Duodenal mucosa (tissue), 2 donors: ENCODE data around the gene STX3.

Experiments
- H3K27ac ChIP-seq: one replicate; pipeline ENCODE4 v1.7.0; 2013; ENCODE audit warnings: low read depth, low read length
- H3K27me3 ChIP-seq, 2 donors: one replicate each; pipeline ENCODE4 v1.7.0; 2013; ENCODE audit warnings: low read length in 2 of 2, control low read depth in 1 of 2; ENCODE audit not compliant: insufficient read depth in 2 of 2, control insufficient read depth in 1 of 2
- H3K36me3 ChIP-seq, 2 donors: one replicate each; pipeline ENCODE4 v1.7.0; 2013; ENCODE audit warnings: low read length in 2 of 2, control low read depth in 1 of 2; ENCODE audit not compliant: insufficient read depth in 2 of 2, control insufficient read depth in 1 of 2
- H3K4me1 ChIP-seq, 2 donors: one replicate each; pipeline ENCODE4 v1.7.0; 2013; ENCODE audit warnings: low read length in 2 of 2, control low read depth in 1 of 2; ENCODE audit not compliant: insufficient read depth in 2 of 2, control insufficient read depth in 1 of 2
- H3K4me3 ChIP-seq, 2 donors: one replicate each; pipeline ENCODE4 v1.7.0; 2013; ENCODE audit warnings: low read length in 2 of 2, low read depth in 1 of 2
- H3K9ac ChIP-seq, 2 donors: one replicate each; pipeline ENCODE4 v1.7.0; 2013; ENCODE audit warnings: low read length in 2 of 2, low read depth in 1 of 2
- H3K9me3 ChIP-seq, 2 donors: one replicate each; pipeline ENCODE4 v1.7.0; 2013; ENCODE audit warnings: low read length in 2 of 2, control low read depth in 1 of 2; ENCODE audit not compliant: control insufficient read depth in 1 of 2

The STX3 gene

DNA sequence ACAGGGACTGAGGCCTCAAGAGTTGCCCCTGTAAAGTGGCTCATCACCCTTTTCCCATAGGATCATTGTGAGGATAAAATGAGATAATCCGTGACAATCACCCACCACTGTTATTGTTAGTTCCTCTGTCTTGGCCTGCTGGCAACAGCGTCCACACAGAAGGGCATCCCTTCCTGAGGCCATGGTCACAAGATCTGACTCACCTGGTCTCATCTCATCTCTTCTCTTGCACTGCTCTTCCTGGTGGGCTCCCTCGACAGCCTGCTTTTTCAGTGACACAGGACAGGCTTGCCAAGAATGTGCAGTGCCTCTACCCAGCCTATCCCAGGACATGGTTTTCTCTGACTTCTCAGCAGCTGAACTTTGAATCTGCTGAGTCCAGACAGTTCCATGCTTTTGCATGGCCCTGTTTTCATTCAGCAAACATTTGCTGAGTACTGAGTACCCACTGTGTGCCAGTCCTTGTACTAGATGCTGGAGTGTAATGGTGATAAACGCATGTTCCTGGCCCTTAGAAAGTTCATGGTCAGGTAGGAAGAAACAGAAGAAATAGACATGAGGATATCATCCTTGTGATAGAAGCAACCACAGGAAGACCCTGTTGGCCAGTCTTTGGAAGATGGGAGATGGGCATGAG lies 3.3 kb downstream of the STX3 start:
- H3K27me3 ChIP-seq = no peaks in the 10 kb centered on the region
- H3K9ac ChIP-seq = no peak overlapping the region
- H3K4me1 ChIP-seq = peaks cover 33 to 52% of the 10 kb centered on the region in 2 donors
- H3K36me3 ChIP-seq = peaks cover 7 to 15% of the 10 kb centered on the region in 2 donors
- H3K27ac ChIP-seq = no peak overlapping the region
- H3K4me3 ChIP-seq = no peak overlapping the region
- H3K9me3 ChIP-seq = no peaks in the 10 kb centered on the region

DNA sequence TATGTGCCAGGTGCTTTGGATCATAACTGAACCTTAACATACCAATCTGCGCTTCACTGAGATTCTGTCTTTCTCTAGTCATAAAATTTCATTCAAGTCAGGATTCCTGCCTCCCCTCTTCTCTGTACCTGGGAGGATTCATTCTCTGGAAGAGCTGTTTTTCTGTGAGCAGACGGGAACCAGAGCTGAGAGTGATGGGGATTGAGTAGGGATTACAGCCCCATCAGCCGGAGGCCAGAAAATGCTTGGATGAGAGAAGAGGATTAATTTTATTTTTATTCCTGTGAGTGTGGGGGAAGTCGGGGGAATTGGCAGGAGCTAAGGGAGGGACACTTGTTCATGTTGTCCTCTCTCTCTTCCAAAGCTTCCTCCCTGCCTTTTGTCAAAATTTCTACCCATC lies 4.7 kb downstream of the STX3 start:
- Histone ChIP-seq H3K4me3 (no peak overlapping the region), H3K27ac (no peak overlapping the region), H3K9me3 (no peaks in the 10 kb centered on the region), H3K36me3 (peaks cover 7 to 15% of the 10 kb centered on the region in 2 donors), H3K9ac (no peak overlapping the region), H3K27me3 (no peaks in the 10 kb centered on the region), H3K4me1 (peaks cover 31 to 53% of the 10 kb centered on the region in 2 donors)

DNA sequence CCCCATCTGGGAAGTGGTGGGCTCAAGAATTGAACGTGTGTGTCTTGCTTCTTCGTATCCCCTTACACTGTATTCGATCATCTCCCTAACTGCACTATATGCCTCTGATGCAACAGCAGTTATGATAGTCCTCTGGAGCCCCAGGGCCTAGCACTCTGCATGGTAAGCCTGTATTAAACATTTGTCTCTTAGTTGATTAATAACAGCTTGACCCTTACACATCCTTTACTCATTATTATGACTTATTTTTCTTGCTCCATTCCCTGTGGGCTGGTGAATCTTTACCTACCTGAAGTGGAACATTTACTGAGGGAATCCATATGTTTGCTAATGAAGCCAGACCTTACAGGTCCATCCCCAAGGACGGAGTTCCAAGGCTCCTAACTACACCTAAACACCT lies 5.6 kb downstream of the STX3 start:
- H3K4me3 ChIP-seq = no peak overlapping the region
- no peaks in the 10 kb centered on the region for H3K9me3 ChIP-seq
- H3K27ac ChIP-seq = no peak overlapping the region
- no peaks in the 10 kb centered on the region for H3K27me3 ChIP-seq
- H3K4me1 ChIP-seq = peaks cover 39 to 59% of the 10 kb centered on the region in 2 donors
- H3K9ac ChIP-seq = no peak overlapping the region
- H3K36me3 ChIP-seq = peaks cover 7 to 15% of the 10 kb centered on the region in 2 donors

DNA sequence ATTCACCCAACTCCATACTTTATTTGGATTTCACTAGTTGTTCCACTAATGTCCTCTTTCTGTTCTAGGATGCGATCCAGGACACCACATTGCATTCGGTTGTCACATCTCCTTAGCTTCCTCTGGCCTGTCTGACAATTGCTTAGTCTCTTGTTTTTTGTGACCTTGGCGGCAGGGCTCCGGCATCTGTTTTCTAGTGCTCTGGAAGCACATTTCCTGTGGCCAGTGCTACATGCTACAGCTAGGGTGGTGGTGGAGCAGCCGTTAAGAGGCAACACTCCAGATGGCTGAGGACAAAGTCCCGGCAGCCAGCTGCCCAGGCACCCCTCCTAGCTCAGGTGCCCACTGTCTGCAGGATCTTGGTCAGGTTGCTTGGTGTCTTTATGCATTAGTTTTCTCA lies 6.8 kb downstream of the STX3 start:
- H3K27me3 ChIP-seq = no peaks in the 10 kb centered on the region
- no peaks in the 10 kb centered on the region for H3K9me3 ChIP-seq
- H3K4me3 ChIP-seq = no peak overlapping the region
- peaks cover 39 to 59% of the 10 kb centered on the region in 2 donors for H3K4me1 ChIP-seq
- no peak overlapping the region for H3K27ac ChIP-seq
- no peak overlapping the region for H3K9ac ChIP-seq
- H3K36me3 ChIP-seq = peaks cover 7 to 15% of the 10 kb centered on the region in 2 donors

DNA sequence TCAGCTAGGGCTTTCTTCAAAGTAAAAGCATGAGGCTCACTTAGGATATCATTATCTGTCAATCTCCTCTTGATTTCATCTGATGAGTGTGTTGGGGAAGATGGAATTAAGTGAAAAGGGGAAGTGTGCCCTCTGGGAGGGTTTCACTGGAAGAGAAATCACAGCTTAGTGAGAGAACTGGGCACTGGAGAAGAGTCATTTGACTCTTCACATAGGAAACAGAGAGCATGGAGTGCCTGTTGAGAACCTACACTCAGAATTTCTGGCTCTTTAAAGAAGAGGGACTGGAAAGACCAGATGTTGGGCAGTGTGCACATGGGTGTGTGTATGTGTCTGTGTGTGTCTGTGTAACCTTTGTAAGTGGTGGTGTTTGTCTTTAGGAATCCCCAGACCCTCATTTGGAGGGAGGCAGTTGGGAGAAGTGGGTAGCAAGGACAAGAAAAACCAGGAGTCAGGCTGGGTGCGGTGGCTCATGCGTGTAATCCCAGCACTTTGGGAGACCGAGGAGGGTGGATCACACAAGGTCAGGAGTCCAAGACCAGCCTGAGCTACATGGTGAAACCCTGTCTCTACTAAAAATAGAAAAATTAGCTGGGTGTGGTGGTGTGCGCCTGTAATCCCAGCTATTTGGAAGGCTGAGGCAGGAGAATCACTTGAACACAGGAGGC lies 10.0 kb downstream of the STX3 start:
- Histone ChIP-seq H3K27me3 (no peaks in the 10 kb centered on the region), H3K36me3 (peaks cover 7 to 13% of the 10 kb centered on the region in 2 donors), H3K9ac (no peak overlapping the region), H3K27ac (no peak overlapping the region), H3K9me3 (no peaks in the 10 kb centered on the region), H3K4me1 (peaks cover 41 to 44% of the 10 kb centered on the region in 2 donors), H3K4me3 (no peak overlapping the region)

DNA sequence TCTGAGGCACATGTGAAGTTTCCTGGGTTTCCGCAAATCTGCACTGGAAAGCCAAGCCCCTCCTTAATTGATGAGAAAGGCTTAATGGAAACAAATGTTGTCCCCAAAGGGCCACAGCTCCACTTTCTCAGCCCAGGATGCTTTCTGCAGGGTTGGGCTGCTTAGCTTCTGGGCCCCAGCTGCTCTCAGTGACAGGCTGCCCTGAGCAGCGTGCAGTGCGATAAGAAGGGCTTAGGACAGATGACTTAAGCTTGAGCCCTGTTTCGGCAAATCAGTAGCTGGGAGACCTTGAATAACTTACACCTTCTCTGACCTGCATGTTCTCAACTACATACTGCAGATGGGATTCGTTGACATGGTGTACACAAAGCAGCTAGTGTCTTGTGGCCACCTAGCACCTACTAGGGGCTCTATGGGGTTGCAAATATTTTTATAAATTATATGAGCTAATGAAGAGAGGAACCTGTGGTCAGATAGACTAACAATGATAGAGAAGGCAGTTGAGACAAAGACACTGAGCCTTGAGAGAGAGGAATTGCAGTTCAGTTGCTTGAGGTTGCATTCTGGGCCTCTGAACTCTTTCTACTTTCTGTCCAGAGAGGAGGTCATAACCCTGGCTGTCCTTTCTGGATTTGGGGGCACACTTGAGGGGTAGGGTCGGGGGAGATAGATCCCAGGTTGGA lies 11.5 kb downstream of the STX3 start:
- no peaks in the 10 kb centered on the region for H3K9me3 ChIP-seq
- no peak overlapping the region for H3K27ac ChIP-seq
- peaks cover 0 to 5% of the 10 kb centered on the region in 2 donors for H3K36me3 ChIP-seq
- no peak overlapping the region for H3K4me3 ChIP-seq
- H3K9ac ChIP-seq = no peak overlapping the region
- no peaks in the 10 kb centered on the region for H3K27me3 ChIP-seq
- H3K4me1 ChIP-seq = peaks cover 41% of the 10 kb centered on the region in 2 donors

DNA sequence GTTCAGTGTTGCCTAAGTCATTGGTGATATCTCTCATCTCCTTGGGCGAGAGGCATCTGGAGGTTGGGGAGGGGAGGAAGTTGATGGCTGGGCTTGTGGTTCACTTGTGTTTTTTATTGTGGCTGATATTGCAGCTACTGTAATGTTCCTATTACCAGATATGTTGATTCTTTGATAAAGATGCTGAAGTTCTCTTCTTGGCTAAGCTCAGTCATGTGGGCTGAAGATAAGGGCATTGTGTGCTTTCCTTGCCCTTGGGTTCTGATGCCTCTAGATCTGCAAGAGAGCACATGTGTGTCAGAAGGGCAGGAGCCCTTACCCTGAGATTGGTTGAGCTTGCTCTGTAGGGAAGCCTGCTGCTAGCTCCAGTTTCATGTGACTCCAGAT lies 12.0 kb downstream of the STX3 start:
- Histone ChIP-seq H3K27me3 (no peaks in the 10 kb centered on the region), H3K36me3 (peaks cover 0 to 5% of the 10 kb centered on the region in 2 donors), H3K27ac (no peak overlapping the region), H3K4me3 (no peak overlapping the region), H3K9me3 (no peaks in the 10 kb centered on the region), H3K9ac (no peak overlapping the region), H3K4me1 (peaks cover 41 to 42% of the 10 kb centered on the region in 2 donors)

DNA sequence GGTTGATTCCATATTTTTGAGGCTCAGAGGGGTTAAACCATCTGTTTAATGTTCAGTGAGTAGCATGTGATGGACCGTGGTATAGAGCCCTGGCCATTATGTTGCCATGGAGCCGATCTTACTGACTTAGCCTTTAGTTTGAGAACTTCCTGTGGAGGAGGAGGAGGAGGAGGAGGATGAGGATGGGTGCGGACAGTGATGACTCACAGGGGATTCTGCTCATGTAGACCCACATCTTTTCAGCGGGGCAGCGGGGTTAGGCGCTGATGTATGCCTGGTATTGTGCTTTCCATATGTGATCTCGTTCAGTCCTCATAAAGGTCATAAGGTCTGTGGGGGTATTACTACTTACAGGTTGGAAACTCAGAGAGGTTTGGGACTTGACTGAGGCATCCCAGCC lies 13.9 kb downstream of the STX3 start:
- Histone ChIP-seq H3K4me1 (peaks cover 45 to 46% of the 10 kb centered on the region in 2 donors), H3K9me3 (no peaks in the 10 kb centered on the region), H3K27me3 (no peaks in the 10 kb centered on the region), H3K36me3 (peaks cover 0 to 12% of the 10 kb centered on the region in 2 donors), H3K4me3 (no peak overlapping the region), H3K9ac (no peak overlapping the region), H3K27ac (no peak overlapping the region)

DNA sequence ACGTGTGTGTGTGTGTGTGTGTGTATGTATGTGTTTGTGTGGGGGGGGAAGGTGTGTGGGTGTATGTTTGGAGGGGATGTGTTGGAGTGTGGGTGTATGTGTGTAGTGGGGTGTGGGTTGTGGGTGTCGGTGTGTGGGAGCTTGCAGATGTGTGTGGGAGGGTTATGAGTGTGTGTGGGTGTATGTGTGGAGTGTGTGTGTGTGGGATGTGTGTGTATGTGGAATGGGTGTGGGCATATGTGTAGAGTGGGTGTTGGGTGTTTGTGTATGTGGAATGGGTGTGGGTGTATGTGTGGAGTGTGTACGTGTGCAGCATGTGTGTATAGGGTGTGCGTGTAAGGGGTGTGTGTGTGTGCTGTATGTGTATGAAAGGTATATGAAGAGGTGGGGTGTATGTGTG lies 14.7 kb downstream of the STX3 start:
- Histone ChIP-seq H3K36me3 (peaks cover 3 to 13% of the 10 kb centered on the region in 2 donors), H3K4me1 (peaks cover 45 to 46% of the 10 kb centered on the region in 2 donors), H3K27ac (no peak overlapping the region), H3K27me3 (no peaks in the 10 kb centered on the region), H3K9me3 (no peaks in the 10 kb centered on the region), H3K9ac (peak overlapping the region in 1 of 2 donors; percentile 2), H3K4me3 (no peak overlapping the region)

DNA sequence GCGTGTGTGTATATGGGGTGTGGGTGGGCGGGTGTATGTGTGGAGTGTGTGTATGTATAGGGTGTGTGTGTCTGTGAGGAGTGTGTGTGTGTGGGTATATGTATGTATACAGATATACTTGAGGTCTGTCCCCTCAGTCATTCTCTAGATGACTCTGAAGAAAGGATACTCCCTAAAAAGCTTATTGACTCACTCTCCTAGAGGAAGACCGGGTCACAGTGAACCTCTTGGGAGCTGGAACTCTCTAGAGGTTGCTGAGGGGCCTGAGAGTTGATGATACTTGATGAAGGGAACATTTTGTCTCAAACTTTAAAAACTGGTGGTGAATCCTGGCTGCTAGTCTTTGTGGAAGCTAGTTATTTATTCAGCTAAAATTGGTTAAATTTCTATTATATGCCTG lies 15.1 kb downstream of the STX3 start:
- no peaks in the 10 kb centered on the region for H3K27me3 ChIP-seq
- H3K4me3 ChIP-seq = no peak overlapping the region
- peaks cover 8 to 18% of the 10 kb centered on the region in 2 donors for H3K36me3 ChIP-seq
- H3K27ac ChIP-seq = no peak overlapping the region
- peaks cover 41 to 45% of the 10 kb centered on the region in 2 donors for H3K4me1 ChIP-seq
- H3K9ac ChIP-seq = no peak overlapping the region
- H3K9me3 ChIP-seq = no peaks in the 10 kb centered on the region
